Activated CD8-positive, alpha-beta memory T cell treated with anti-CD3 and anti-CD28 coated beads for 48 hours (primary cell): ENCODE measurements around the gene SUMF2.
A peak's percentile ranks its signal among the peaks of the same experiment; 100 is the strongest.
"Not testable (repeated sequence)": the region's sequence is repeated elsewhere in the genome, so short reads cannot be mapped to it uniquely, and the experiment has no call there.

ENCODE experiments used
- DNase-seq, 3 experiments: peaks; one replicate each; pipeline ENCODE4 v3.0.0-alpha.2; 2020; ENCODE audit warnings: low read depth in 2 of 3, low spot score in 2 of 3

SUMF2 gene

DNA sequence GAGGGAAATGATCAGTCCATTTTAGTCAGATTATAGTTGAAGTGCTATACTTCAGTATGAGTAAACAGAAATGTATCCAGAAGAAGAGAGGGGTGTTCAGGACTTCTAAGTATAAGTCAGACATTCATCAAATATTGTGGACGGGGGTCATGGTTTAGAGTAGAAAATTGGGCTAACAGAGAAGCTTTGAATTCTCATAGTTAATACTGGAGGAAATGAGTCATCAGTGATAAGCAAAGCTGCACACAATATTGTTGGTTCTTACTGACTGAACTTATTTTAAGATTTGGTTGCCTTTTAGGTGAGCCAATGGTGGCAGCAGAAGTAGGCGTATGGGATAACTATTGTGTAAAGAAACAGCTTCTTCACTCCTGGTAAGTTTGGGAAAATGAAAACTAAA, 1.7 kb upstream of the SUMF2 start:
- DNase-seq = no peak

DNA sequence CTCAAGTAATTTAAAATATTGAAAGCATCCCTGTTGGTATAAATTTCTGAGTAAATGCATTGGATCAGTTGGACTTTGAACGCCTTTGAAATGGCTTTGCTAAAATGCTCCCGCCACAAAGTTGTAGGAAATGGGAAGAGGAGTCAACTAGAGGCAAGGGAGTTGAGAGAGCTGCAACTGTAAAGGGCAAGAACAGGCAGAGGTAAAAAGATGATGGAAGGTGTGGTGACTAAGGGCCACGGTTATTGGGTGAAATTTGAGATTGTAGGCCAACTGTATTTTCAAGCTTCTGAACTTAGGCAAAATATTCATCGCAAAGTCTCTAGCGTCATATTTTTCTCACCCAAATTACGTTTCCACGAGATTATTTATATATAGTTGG, 595 bp upstream of the SUMF2 start:
- DNase-seq = no peak

DNA sequence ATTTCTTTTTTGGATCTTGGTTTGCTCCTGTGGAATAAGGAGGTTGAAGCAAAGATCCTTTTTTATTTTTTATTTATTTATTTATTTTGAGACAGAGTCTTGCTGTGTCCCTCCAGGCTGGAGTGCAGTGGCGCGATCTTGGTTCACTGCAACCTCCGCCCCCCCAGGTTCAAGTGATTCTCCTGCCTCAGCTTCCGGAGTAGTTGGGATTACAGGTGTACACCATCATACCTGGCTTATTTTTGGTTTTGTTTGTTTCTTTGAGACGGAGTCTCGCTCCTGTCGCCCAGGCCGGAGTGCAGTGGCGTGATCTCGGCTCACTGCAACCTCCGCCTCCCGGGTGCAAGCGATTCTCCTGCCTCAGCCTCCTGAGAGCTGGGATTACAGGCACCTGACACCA, 2.3 kb downstream of the SUMF2 start:
- DNase-seq = not testable (repeated sequence)

DNA sequence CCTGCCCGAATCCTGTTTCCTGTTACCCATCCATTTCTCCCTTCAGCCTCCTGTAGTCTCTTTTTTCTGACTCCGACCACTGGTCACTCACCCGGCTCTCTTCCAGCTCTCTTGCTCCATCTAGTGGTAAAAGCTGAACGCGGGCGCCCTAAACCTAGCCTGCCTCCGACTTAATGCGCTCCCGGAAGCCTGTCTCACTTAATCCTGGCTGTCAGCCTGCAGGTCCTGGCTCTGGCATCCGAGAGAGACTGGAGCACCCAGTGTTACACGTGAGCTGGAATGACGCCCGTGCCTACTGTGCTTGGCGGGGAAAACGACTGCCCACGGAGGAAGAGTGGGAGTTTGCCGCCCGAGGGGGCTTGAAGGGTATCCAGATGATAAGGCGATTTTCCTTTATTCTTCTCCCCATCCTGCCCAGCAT, 10.3 kb downstream of the SUMF2 start:
- peak; percentile 28 to 46 (median 43) for DNase-seq

DNA sequence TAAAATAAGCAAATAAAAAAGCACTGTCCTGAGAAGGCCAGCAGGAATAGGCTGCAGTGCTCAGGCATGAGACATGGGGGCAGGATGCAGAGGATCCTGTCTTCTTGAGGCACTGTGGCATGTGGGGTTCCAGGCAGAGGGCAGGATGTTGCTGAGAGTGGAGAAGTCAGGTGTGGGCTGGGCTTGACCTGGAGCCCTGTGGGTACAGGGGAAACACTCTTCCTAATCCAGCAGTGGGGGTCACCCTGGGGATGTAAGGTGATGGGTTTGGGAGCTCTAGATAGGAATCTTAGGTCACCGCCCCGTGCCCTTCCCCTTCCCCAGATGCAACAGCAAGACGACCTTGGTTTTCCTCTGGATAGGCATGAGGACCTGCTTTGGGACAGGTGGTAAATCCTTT, 13.6 kb downstream of the SUMF2 start:
- no peak for DNase-seq

DNA sequence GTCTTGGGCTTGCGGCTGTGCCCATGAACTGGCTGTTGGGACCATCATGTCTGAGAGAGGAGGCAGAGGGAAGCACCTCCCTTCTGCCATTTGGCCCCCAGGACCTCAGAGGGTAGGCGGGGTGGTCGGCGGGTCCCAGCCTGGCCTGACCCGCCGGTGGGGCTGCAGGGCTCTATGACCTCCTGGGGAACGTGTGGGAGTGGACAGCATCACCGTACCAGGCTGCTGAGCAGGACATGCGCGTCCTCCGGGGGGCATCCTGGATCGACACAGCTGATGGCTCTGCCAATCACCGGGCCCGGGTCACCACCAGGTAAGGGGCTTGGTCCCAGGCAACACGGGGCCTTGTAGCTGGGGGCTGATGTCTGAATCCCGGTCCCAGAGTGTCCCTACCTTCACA, 14.1 kb downstream of the SUMF2 start:
- DNase-seq = no peak

DNA sequence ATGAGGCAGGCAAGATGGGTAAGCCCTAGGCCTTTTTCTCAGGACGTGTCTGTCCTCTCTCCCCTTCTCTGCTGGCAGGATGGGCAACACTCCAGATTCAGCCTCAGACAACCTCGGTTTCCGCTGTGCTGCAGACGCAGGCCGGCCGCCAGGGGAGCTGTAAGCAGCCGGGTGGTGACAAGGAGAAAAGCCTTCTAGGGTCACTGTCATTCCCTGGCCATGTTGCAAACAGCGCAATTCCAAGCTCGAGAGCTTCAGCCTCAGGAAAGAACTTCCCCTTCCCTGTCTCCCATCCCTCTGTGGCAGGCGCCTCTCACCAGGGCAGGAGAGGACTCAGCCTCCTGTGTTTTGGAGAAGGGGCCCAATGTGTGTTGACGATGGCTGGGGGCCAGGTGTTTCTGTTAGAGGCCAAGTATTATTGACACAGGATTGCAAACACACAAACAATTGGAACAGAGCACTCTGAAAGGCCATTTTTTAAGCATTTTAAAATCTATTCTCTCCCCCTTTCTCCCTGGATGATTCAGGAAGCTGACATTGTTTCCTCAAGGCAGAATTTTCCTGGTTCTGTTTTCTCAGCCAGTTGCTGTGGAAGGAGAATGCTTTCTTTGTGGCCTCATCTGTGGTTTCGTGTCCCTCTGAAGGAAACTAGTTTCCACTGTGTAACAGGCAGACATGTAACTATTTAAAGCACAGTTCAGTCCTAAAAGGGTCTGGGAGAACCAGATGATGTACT, 15.5 kb downstream of the SUMF2 start:
- DNase-seq = no peak

DNA sequence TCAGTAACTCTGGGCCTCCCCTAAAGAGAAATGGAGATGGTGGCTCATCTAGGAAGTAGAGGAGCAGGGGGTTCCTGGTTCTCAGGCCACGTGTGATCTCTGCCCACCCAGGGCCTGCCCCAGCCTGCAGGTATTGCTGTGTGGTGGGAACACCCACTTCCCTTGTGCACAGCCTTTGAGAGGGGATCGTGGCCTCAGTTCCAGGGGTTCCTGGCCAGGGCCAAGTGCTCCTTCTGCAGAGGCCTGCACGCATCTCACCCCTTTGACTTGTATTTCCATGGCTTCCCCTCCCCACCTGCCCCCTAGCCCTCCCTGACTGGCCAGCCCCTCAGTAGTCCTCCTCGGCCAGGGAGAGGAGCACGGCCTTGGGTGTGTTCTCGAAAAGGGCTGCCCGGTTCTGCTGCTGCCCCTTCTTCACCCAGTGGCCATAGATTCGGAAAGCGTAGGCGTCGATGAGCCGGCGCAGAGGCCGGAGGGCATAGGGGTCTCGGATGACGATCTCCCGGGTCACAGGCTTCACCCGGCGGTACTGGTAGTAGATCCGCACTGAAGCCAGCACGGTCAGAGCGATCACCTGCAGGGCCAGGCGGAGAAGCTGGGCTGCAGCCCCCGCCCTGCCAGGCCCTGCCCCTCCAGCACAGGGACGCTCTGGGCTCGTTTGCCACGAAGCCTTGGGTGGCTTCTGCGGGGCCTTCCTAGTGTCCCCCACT, 16.8 kb downstream of the SUMF2 start:
- DNase-seq = not testable (repeated sequence)

DNA sequence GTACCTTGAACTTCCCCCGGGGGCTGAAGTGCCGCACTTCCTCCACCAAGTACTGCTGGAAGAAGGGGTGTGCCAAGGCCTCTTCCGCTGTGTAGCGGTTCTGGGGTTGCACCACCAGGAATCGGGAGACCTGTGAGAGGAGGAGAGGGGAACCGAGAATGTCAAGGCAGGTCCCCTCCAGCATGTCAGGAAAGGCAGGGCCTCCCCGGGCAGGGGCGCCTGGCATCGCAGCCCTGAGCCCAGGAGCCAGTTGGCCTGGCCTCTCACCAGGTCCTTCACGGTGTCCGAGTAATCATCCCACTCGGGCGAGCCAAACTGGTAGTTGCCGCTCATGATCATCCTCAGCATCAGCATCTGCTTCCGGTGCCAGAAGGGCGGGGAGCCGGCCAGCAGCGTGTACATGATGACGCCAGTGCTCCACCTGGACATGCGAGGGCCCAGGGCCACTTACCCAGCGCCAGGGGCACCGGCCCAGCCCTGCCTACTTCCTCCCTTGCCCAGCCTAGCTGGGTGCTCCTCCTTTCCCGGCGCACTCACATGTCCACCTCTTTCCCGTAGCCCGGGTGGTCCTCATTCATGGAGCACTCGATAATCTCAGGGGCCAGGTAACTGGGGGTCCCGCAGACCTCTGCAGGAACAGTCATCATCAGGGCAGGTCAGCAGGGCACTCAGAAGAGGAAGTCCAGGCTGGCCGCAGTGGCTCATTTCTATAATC, 17.7 kb downstream of the SUMF2 start:
- no peak for DNase-seq

DNA sequence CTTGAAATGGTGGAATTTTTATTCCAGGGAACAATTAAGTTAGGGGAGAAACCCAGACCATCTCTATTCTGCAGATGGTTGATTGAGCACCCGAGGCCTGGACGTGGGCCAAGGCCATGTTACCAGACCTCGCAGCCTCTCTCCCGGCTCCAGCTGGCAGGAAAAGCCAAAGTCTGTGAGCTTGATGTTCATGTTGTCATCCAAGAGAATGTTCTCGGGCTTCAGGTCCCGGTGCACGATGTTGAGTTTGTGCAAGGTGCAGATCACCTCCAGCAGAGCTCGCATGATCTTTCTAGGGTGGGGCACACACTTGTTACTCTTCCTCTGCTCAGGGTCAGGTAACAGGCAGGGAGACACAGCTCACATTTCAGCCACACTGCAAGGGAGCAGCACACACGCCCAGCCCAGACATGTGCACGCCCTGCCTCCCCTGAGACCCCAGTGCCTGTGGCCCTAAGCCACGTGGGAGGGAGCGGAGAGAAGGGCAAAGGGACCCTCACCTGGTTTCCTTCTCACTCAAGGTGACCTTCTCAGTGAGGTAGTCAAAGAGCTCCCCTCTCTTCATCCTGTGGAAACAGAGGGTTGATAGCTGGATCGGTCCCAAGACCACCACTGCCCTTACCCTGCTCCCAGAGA, 19.2 kb downstream of the SUMF2 start:
- DNase-seq = no peak

DNA sequence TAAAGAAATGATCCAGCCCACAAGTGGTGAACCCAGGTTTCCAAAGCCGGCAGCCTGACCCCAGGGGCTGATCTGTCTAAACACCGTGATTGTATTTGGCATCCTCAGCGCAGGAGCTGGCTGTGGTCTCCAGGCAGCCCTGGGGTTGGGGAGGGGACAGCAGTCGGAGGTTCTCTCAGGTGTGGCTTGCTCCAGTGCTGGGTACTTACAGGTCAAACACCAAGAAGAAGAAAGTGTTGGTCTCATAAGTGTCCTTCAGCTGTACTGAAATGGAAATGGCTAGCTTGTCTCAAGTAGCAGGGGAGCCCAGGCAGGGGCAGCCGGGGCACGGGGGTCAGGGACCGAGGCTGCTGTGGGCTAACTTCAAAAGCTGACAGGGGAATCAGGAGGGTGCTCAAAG, 22.7 kb downstream of the SUMF2 start:
- DNase-seq = no peak

DNA sequence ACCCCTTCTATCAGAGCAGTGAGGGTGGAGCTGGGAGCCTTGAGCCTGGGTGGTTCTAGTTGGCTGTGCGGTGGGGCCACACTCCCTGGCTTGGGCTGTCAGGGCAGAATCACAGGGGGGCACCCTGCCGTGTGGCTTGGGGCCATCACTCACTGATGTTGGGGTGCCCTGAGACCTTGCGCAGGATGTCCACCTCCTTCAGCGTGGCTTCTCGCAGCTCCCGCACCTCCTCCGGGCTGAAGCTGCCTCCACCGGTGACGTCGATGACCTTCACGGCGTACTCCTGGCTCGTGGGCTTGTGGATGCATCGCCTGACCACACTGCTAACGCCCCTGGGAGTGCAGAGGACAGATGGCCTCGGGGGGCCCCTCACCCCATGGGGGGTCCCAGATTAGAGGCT, 23.4 kb downstream of the SUMF2 start:
- no peak for DNase-seq

DNA sequence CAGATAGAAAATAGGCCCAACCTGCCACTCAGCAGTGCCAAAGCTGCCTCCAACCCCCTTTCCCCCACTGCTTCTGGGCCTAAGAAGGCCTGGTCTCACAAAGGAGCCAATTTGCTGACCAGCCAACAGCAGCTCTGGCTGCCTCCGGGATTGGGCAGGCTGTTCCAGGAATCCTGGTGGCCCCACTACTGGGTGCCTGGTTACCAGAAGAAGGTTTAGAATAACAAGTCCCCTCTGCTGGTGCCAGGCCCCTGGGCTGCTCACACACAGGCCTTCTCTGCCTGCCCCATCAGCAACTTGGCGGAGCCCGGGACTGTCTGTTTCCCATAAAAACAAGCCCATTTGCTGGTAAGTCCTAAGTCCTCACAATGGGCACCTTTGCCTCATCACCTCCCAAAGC, 27.5 kb downstream of the SUMF2 start:
- DNase-seq = no peak

DNA sequence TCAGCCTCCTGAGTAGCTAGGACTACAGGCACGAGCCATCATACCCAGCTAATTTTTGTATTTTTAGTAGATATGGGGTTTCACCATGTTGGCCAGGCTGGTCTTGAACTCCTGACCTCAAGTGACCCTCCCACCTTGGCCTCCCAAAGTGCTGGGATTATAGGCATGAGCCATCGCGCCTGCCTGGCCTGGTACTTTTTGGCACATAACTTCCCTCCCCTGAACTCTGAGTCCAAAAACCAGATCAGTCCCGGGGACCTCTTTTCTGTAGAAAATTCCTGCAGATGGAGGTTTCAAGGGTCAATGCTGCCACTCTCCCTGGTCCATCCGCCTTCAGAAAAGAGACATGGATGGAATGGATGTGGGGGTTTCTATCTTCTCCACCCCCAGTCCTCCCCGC, 28.3 kb downstream of the SUMF2 start:
- not testable (repeated sequence) for DNase-seq

DNA sequence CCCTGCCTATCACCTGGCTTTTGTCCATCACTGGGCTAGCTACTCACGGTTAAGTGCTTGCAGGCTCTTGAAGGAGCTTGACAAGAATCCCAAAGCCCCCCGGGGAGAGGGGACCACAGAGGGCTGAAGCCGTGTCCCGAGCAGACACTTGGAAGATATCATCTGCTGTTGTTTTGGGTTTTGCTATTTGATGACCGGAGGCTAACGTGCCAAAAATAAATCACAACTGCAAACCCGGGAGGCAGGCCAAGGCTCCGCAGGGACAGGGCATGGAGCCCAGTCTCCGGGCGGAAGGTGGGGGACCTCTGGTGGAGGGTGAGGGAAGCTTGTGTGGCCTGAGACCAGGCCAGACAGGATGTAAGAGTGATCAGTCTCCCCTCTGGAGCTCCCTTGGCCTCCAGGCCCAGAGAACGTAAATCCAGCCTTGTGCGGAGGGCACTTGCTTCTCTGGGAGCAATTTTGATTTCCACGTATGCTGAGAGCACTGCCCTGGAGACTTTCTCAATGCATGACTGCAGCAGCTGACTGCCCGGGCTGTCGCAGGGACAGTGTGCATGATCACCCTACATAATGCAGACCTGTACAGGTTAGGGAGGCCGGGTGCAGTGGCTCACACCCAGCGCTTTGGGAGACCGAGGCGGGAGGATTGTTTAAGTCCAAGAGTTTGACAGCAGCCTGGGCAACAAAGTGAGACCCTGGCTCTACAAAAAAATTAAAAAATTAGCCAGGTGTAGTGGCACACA, 28.9 kb downstream of the SUMF2 start, which contains the start of gene PHKG1:
Gene PHKG1 (minus strand): TSS at position 164 of the 743 bp plus-strand sequence. CDS start 4,011 bp downstream, outside the sequence.
- DNase-seq = no peak

DNA sequence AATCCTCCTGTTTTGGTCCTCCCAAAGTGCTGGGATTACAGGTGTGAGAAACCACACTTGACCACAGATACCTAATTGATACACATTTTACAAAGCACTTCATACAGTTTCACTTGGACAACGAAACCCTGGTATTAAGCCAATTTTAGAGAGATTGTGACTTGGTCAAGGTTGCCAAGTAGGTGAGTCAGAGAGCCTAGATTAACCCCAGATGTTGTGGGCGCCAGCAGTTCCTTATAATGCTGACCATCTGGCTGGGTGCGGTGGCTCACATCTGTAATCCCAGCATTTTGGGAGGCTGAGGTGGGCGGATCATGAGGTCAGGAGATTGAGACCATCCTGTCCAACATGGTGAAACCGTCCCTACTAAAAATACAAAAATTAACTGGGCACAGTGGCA, 33.6 kb downstream of the SUMF2 start:
- no peak for DNase-seq

DNA sequence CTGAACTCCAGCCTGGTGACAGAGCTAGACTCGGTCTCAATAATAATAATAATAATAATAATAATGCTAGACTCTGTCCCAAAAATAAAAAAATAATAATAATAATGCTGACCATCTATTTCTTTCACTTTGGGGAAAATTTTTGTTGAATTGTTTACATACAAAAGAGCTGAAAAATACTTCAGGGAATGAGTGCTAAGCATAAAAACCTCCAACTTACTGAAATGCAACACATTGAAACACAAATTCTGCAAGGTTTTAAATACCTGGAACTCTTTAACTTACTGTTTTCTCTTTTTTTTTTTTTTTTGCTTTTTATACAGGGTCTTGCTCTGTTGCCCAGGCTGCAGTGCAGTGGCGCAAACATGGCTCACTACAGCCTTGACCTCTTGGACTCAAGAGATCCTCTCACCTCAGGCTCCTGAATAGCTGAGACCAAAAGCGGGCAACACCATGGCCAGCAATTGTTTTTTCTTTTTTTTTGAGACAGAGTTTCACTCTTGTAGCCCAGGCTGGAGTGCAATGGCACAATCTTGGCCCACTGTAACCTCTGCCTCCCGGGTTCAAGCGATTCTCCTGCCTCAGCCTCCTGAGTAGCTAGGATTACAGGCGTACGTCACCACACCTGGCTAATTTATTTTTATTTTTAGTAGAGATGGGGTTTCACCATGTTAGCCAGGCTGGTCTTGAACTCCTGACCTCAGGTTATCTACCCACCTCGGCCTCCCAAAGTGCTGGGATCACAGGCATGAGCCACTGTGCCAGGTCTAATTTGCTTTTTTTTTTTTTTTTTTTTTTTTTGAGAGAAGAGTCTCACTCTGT, 34.3 kb downstream of the SUMF2 start:
- DNase-seq = not testable (repeated sequence)

DNA sequence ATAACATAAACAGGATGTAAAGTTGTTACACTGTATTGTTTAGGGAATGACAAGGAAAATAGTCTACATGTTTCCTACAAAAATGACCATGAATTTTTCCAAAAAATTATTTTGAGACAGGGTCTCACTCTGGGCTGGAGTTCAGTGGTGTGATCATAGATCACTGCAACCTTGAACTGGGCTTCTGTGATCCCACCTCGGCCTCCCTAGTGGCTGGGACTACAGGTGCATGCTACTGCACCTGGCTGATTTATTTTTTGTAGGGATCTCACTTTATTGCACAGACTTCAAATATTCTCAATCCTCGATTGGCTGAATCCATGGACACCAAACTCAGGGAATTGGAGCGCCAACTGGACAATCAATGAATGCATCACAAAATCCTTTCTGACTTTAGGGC, 35.6 kb downstream of the SUMF2 start:
- no peak for DNase-seq

DNA sequence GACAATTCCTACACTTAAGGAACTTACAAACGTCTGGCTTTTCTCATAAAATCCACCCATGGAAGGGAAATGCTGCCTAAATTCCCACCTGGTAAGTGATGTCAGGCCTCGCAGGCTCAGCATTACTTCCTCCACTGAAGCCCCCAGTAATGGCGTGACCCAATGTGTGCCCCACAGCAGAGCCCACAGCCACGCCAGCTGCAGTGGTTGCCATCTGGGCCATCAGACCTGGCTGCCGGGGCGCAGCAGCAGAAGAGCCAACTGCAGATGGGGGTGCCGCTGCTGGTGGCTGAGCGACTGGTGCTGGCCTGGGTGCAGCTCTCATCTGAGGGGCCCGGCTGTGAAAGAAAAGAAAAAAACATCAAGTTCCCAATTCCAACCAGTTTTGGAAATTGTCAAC, 40.1 kb downstream of the SUMF2 start:
- DNase-seq = not testable (repeated sequence)

DNA sequence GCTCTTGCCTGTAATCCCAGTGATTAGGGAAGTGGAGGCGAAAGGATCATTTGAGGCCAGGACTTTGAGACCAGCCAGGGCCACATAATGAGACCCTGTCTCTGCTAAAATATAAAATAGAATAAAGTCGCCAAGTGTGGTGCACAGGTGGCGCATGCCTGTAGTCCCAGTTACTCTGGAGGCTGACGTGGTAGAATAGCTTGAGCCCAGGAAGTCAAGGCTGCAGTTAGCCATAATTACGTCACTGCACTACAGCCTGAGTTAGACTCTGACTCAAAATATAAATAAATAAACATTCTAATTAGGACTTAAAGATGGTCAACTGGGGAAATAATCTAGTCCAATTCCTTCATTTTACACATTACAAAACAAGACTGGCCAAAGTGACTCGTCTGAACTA, 41.4 kb downstream of the SUMF2 start:
- no peak for DNase-seq
